ENCODE results near the gene LIPC. TPM values are rescaled to one million over a fixed set of nuclear protein-coding genes. Genes with fewer than 3 reads are reported as not detected.

Gene LIPC
- total and polyA plus RNA-seq, 2 of the 4 experiments (the other 2 are of a cell fraction) = 0.07 TPM; not detected in 1

- H3K4ac ChIP-seq (ENCODE audit: low read depth, low read length) = no peak overlapping the region
- H2AFZ ChIP-seq (replicated peaks; ENCODE audit: low read length, poor library complexity) = no peak overlapping the region
- no peaks in the 10 kb centered on the region for H3K9me1 ChIP-seq (ENCODE audit: insufficient read depth, low read length)
- no peak for ATAC-seq (ENCODE audit: low read depth)
- H3K23ac ChIP-seq (ENCODE audit: low read depth, low read length) = no peak overlapping the region
- TF ChIP-seq MAFK (IDR thresholded peaks at IDR 0.05; ENCODE audit: low read depth, low read length) = no peak
- TF ChIP-seq FOS (IDR thresholded peaks at IDR 0.05; ENCODE audit: low read depth, low read length) = no peak
- in situ Hi-C loops (cut with MboI; ENCODE audit: low sequenced_read_pairs) = no loop called here
- no peak overlapping the region for H2BK15ac ChIP-seq (ENCODE audit: low read depth, low read length)
- H3K36me3 ChIP-seq (ENCODE audit: control insufficient read depth, insufficient read depth, low read length) = no peaks in the 10 kb centered on the region
- POLR2A ChIA-PET (ENCODE audit: unreplicated experiment) = no interaction called here
- H4K91ac ChIP-seq (ENCODE audit: insufficient read depth, low read depth, low read length) = no peak overlapping the region
- H3K4me3 ChIP-seq (ENCODE audit: insufficient read depth, low read depth, low read length) = no peak overlapping the region
- no peak overlapping the region for H4K5ac ChIP-seq (ENCODE audit: low read depth, low read length)
- H3K9ac ChIP-seq (ENCODE audit: low read depth, low read length) = no peak overlapping the region
- no peak overlapping the region for H3K4me2 ChIP-seq (ENCODE audit: low read depth, low read length)
- H2BK20ac ChIP-seq (ENCODE audit: low read depth, low read length) = no peak overlapping the region
- no peak overlapping the region for H3K27ac ChIP-seq (ENCODE audit: insufficient read depth, low read length)
- WGBS, 2 experiments (ENCODE audit: extremely low coverage in 2 of 2, insufficient read length in 1 of 2) = no CpG with 5 or more reads among the region's 4 CpGs
- H4K20me1 ChIP-seq (ENCODE audit: insufficient read depth, low read length) = no peaks in the 10 kb centered on the region
- no TSS peak for BruUV-seq (replicated peaks)
- no peaks in the 10 kb centered on the region for H3K9me3 ChIP-seq (ENCODE audit: control insufficient read depth, insufficient read depth, low read length)
- H3K79me1 ChIP-seq (ENCODE audit: low read depth in 1 of 2, low read length in 2 of 2) = no peaks in the 10 kb centered on the region
- intact Hi-C loops (cut with micrococcal nuclease) = no loop called here
- no peak overlapping the region for H3K56ac ChIP-seq (ENCODE audit: extremely low read depth, insufficient read depth, low read length)
- H2AK5ac ChIP-seq (ENCODE audit: low read depth, low read length) = no peak overlapping the region
- no peak for DNase-seq
- H4K8ac ChIP-seq (ENCODE audit: low read depth in 2 of 2, low read length in 2 of 2) = no peak overlapping the region
- H3K18ac ChIP-seq (ENCODE audit: low read depth, low read length) = no peak overlapping the region
- CTCF ChIA-PET = no interaction called here
- H3K14ac ChIP-seq (replicated peaks; ENCODE audit: low read depth, low read length) = no peak overlapping the region
- H2BK5ac ChIP-seq (ENCODE audit: low read depth, low read length, poor library complexity, severe bottlenecking) = no peak overlapping the region
- dilution Hi-C loops (cut with HindIII; ENCODE audit: low sequenced_read_pairs, unreplicated experiment) = no loop called here
- H2AK9ac ChIP-seq (replicated peaks; ENCODE audit: low read depth, low read length, poor library complexity) = no peak overlapping the region
- H2BK120ac ChIP-seq (ENCODE audit: low read depth, low read length) = no peak overlapping the region
- H3K4me1 ChIP-seq (ENCODE audit: control insufficient read depth, insufficient read depth, low read length) = no peaks in the 10 kb centered on the region
- H3K27me3 ChIP-seq (ENCODE audit: control insufficient read depth, insufficient read depth, low read length) = no peaks in the 10 kb centered on the region
Observed at GRCh38 chr15:58403581-58403980, 28.2 kb upstream of the LIPC start.

All from IMR-90 (cell line).